ENCODE results near the gene IL11.

The IL11 gene

DNA sequence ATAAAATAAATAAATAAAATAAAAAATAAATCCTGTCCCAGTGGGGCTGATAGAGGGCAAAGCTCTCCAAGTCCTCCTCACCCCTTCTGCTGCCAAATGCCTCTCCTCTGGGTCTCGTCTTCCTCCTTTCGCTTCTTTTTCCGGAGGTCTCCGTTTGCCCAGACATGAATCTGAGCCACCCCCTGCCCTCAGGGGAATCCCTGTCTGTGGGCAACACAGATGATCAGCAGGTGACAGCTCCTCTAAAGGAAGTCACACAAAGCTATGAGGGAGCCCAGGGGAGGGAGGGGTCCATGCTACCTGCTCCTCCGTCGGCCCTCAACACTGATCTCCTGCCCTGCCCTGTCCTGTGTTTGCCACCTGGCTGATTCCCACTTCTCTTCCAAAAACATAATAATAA, 45.6 kb downstream of the IL11 start:
- no peak for DNase-seq (ENCODE audit: low read depth)

DNA sequence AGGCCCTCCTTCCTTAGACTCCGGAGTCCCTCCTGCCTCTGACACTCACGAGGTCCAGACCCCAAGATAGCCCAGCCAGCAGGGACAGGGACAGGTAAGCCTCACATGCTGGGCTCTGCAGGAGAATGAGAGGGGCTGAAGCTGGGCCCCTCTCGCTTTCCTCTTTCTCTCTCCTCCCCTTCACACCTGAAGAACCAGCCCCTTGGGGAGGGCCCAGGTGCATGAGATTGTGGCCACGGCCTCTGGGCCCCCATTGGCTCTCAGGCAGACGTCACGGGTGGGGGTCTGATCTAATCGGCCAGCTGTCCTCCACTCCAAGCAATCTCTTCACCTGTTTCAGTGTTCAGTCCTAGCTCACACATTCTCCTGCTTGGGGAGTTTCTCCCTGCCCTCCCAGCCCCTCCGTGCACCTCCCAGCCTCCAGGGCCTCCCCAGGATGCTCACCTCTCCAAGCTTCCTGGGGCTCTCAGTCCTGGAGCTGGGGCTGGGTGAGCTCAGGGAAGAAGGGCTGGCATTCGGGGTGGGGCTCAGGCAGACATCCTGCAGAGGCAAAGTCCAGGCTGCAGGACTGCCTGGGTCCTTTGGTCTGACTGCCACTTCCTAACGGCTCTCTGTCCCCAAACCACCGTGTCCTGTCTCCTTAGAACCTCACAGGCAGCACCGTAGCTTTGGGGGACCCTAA, 47.9 kb downstream of the IL11 start:
- no peak for DNase-seq (ENCODE audit: low read depth)

- no peak for DNase-seq (ENCODE audit: low read depth)
These were observed 48.7 kb downstream of the IL11 start for GRCh38 chr19:55321466-55322137.

GRCh38 chr19:55320844-55321419, 49.3 kb downstream of the IL11 start:
- DNase-seq (ENCODE audit: low read depth) = no peak

DNA sequence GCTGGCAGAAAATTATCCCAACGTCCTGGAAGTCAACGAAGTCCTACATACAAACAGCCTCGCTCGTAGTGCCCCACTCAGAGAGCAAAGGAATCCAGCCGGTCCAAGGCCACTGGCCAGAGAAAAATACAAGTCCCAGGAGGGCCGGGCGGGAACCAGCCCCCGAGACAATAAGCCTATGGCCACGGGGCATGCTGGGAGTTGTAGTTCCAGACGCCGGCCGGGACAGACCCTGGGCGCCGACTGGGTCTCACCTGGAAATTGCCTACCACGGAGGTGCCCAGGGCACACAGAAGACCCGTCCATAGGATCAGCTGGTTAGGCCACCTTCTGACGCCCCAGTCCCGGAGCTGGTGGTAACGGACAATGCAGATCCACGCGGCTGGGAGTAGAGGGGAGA, 50.5 kb downstream of the IL11 start:
- DNase-seq (ENCODE audit: low read depth) = no peak

DNA sequence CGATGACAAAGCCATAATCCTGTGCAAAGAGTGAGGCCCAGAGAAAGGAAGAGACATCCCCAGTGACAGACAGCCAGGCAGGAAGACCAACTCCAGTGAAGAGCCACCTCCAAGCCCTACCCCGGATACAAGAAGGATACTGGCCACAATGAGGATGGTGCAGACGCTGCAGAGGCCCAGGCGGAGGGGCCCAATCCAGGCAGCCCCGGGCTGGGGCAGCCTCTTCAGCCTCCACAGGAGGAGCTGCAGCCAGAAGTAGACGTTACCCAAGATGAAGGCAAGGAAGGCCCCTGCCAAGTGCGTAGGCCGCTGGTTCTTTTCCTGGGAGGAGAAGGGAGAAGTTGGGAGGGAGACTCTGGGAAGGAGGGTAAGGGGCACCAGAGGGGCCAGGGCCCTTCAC, 53.6 kb downstream of the IL11 start:
- no peak for DNase-seq (ENCODE audit: low read depth)

- DNase-seq (ENCODE audit: low read depth) = no peak
These were observed 54.2 kb downstream of the IL11 start for GRCh38 chr19:55315956-55316525.

- no peak for DNase-seq (ENCODE audit: low read depth)
These were observed 55.9 kb downstream of the IL11 start for GRCh38 chr19:55314396-55314795.

All from stimulated activated CD8-positive, alpha-beta memory T cell treated with anti-CD3 and anti-CD28 coated beads, Interleukin-4, amount 100 ng/mL, for 24 hours (primary cell).